A549 (cell line): ENCODE data around the gene MYO1B. TPM values are rescaled to one million over a fixed set of nuclear protein-coding genes. Genes with fewer than 3 reads are reported as not detected.
A peak's percentile ranks its signal among the peaks of the same experiment; 100 is the strongest.

Source experiments
- ATAC-seq, 2 experiments: fragments of 200-7000 bp in 1 of 2; fragments of >200 bp in 1 of 2; cut with Nextera tagmentation in 1 of 2; cut with Tn5 transposase in 1 of 2; 3 replicates each; pipeline versions ENCODE4 v1.8.0 to v1.9.1; 2018 to 2020; ENCODE audit warnings: mild to moderate bottlenecking in 1 of 2, moderate library complexity in 1 of 2
- CTCF ChIA-PET: fragments of 300-600 bp; sonication (Branson Sonifier 250); formaldehyde crosslinking; extraction: SDS; loops from one replicate; lab custom pipeline; 2021; ENCODE audit warnings: antibody characterized with exemption, inconsistent platforms; lab: Yijun Ruan, JAX
- POLR2A ChIA-PET: fragments of 350-600 bp; formaldehyde crosslinking; extraction: SDS; loops from one replicate; lab custom pipeline; 2021; ENCODE audit warnings: antibody characterized with exemption, inconsistent platforms; lab: Yijun Ruan, JAX
- DNase-seq, 2 experiments: peaks; one replicate each; pipeline versions ENCODE4 v3.0.0 to v3.0.0-alpha.2; 2011 to 2016; ENCODE audit warnings: low read depth in 1 of 2, low spot score in 1 of 2
- FAIRE-seq: peaks from 2 replicates; lab custom pipeline; 2011; peaks lifted over from hg19 to GRCh38; lab: Jason Lieb, UNC
- H3K27ac ChIP-seq, 2 experiments: fragments of >200 bp; sonication (Bioruptor Twin); formaldehyde crosslinking; 3 replicates each; pipeline ENCODE4 v1.5.1; 2016 to 2017
- H3K4me1 ChIP-seq: fragments of >200 bp; sonication (Bioruptor Twin); formaldehyde crosslinking; 3 replicates; pipeline ENCODE4 v1.6.1; 2016
- H3K4me2 ChIP-seq: fragments of >200 bp; sonication (Bioruptor Twin); formaldehyde crosslinking; 3 replicates; pipeline ENCODE4 v1.6.1; 2016
- H3K4me3 ChIP-seq: fragments of >200 bp; sonication (Bioruptor Twin); formaldehyde crosslinking; 3 replicates; pipeline ENCODE4 v1.5.1; 2016
- H3K9me3 ChIP-seq: fragments of >200 bp; sonication (Bioruptor Twin); formaldehyde crosslinking; 3 replicates; pipeline ENCODE4 v1.6.1; 2016
- BHLHE40 ChIP-seq: IDR thresholded peaks from 2 replicates; pipeline ENCODE4 v1.6.1; 2012; ENCODE audit warnings: low read depth, low read length, inconsistent platforms
- CBX8 ChIP-seq: fragments of 200-600 bp; sonication (generic); IDR thresholded peaks from 2 replicates; pipeline ENCODE4 v1.6.1; 2016
- CEBPB ChIP-seq, 2 experiments: fragments of >200 bp in 1 of 2; sonication (Bioruptor Twin) in 1 of 2; formaldehyde crosslinking in 1 of 2; IDR thresholded peaks; 2 replicates each; pipeline ENCODE4 v1.6.1; 2012 to 2016
- CHD2 ChIP-seq: fragments of 150-350 bp; IDR thresholded peaks from 2 replicates; pipeline ENCODE4 v1.6.1; 2014; ENCODE audit warnings: low read length; ENCODE audit not compliant: partially characterized antibody
- E2F6 ChIP-seq: IDR thresholded peaks from 2 replicates; pipeline ENCODE4 v1.6.1; 2012; ENCODE audit warnings: low read depth, borderline replicate concordance
- ELK1 ChIP-seq: fragments of 150-350 bp; IDR thresholded peaks from 2 replicates; pipeline ENCODE4 v1.6.1; 2014; ENCODE audit warnings: low read depth, mild to moderate bottlenecking, low read length
- ESRRA ChIP-seq: fragments of 150-350 bp; IDR thresholded peaks from 2 replicates; pipeline ENCODE4 v1.6.1; 2014; ENCODE audit warnings: mild to moderate bottlenecking, low read length, borderline replicate concordance
- FOXS1 ChIP-seq: fragments of 250-450 bp; sonication (Bioruptor Pico); IDR thresholded peaks from 2 replicates; pipeline ENCODE4 v1.5.0; 2020; ENCODE audit warnings: mild to moderate bottlenecking, moderate library complexity
- HEYL ChIP-seq: fragments of 250-450 bp; sonication (Bioruptor Pico); IDR thresholded peaks from 2 replicates; pipeline ENCODE4 v1.8.0; 2021; ENCODE audit warnings: mild to moderate bottlenecking, moderate library complexity
- HOXB13 ChIP-seq: fragments of 250-450 bp; sonication (Bioruptor Pico); IDR thresholded peaks from 2 replicates; pipeline ENCODE4 v1.5.0; 2020; ENCODE audit warnings: low read depth, mild to moderate bottlenecking, moderate library complexity
- KDM1A ChIP-seq: fragments of 200-600 bp; sonication (generic); IDR thresholded peaks from 2 replicates; pipeline ENCODE4 v1.6.1; 2016; ENCODE audit warnings: low read depth, mild to moderate bottlenecking
- MAFK ChIP-seq: fragments of 450-650 bp; IDR thresholded peaks from 2 replicates; pipeline ENCODE4 v1.6.1; 2014; ENCODE audit not compliant: partially characterized antibody
- MAZ ChIP-seq: fragments of 150-350 bp; IDR thresholded peaks from 2 replicates; pipeline ENCODE4 v1.6.1; 2014; ENCODE audit warnings: antibody characterized with exemption, low read depth, low read length, borderline replicate concordance
- MYC ChIP-seq: IDR thresholded peaks from 2 replicates; pipeline ENCODE4 v1.6.1; 2012; ENCODE audit warnings: mild to moderate bottlenecking, inconsistent platforms, low read length, improper control_type of control experiment, borderline replicate concordance
- PHF8 ChIP-seq: fragments of 200-600 bp; sonication (generic); IDR thresholded peaks from 2 replicates; pipeline ENCODE4 v1.6.1; 2016; ENCODE audit warnings: low read depth, mild to moderate bottlenecking, antibody characterized with exemption, moderate library complexity, borderline replicate concordance
- POLR2A ChIP-seq: IDR thresholded peaks from 2 replicates; pipeline ENCODE4 v1.6.1; 2012; ENCODE audit warnings: mild to moderate bottlenecking, low read length
- RAD21 ChIP-seq, 2 experiments: fragments of >200 bp in 1 of 2; sonication (Bioruptor Twin) in 1 of 2; formaldehyde crosslinking in 1 of 2; IDR thresholded peaks in 1 of 2; conservative IDR thresholded peaks in 1 of 2; 2 replicates in 1 of 2; 3 replicates in 1 of 2; pipeline ENCODE4 v1.6.1; 2012 to 2018; ENCODE audit warnings: inconsistent platforms in 1 of 2
- REST ChIP-seq: fragments of 200-600 bp; sonication (generic); IDR thresholded peaks from 2 replicates; pipeline ENCODE4 v1.6.1; 2016; ENCODE audit warnings: antibody characterized with exemption, mild to moderate bottlenecking, moderate library complexity
- SMC3 ChIP-seq: fragments of >200 bp; sonication (Bioruptor Twin); formaldehyde crosslinking; IDR thresholded peaks from 3 replicates; pipeline ENCODE4 v1.6.1; 2018; ENCODE audit warnings: inconsistent platforms
- SREBF2 ChIP-seq: fragments of 450-650 bp; IDR thresholded peaks from 2 replicates; pipeline ENCODE4 v1.6.1; 2014; ENCODE audit warnings: mild to moderate bottlenecking, moderate library complexity
- USF2 ChIP-seq: fragments of 450-650 bp; IDR thresholded peaks from 2 replicates; pipeline ENCODE4 v1.6.1; 2014; ENCODE audit warnings: antibody characterized with exemption
- ZFP36 ChIP-seq: fragments of 450-650 bp; IDR thresholded peaks from 2 replicates; pipeline ENCODE4 v1.6.1; 2014; ENCODE audit warnings: borderline replicate concordance; ENCODE audit not compliant: partially characterized antibody
- WGBS: methylation state at CpG from one replicate; pipeline ENCODE4 v1.1.6; 2017; ENCODE audit errors: missing lambda C conversion rate; 5-methylcytosine and 5-hydroxymethylcytosine counted together
- polyA plus RNA-seq, 4 experiments: library from polyadenylated mRNA; depleted of rRNA in 3 of 4; stranded (reverse); fragments of >200 nt; fragmentation: RNase III in 1 of 4; extraction: RNeasy Plus Mini Kit Qiagen cat#74134 plus additional on column Dnase treatment in 1 of 4; gene quantifications; 2 replicates in 3 of 4; 3 replicates in 1 of 4; pipeline ENCODE4 v1.2.3, GENCODE V29; 2011 to 2017

MYO1B gene
- polyA plus RNA-seq, 2 of the 4 experiments (the other 2 are of a cell fraction), result 77.7 to 159 TPM

- no peak for TF ChIP-seq E2F6
These were observed 42.6 kb downstream of the MYO1B start (continued) for GRCh38 chr2:191287820-191288219.

GRCh38 chr2:191289049-191289448 is 43.8 kb downstream of the MYO1B start:
- ChIA-PET CTCF (no interaction called here), POLR2A (no interaction called here)
- no peak for ATAC-seq

GRCh38 chr2:191291471-191291870 is 46.3 kb downstream of the MYO1B start:
- DNase-seq (no peak), FAIRE-seq (no peak), ATAC-seq (peak in 1 of 2 experiments; percentile 20; a peak in 2 of 6 replicates)
- no peak overlapping the region for H3K4me3 ChIP-seq
- H3K27ac ChIP-seq, result no peak overlapping the region
- ChIA-PET POLR2A (no interaction called here), CTCF (interaction anchor here (0.6 to 1.3 kb wide), 2 partner anchors 8 to 676 kb away, joined by 3 to 4 read pairs; no protein-coding TSS in a partner anchor)
- H3K4me1 ChIP-seq, result peaks cover 32% of the 10 kb centered on the region
- peak overlapping the region; percentile 26; the same call in 2 of the 3 replicates for H3K4me2 ChIP-seq
- H3K9me3 ChIP-seq, result no peaks in the 10 kb centered on the region
- WGBS, result 50% methylated on average over 2 of the region's 2 CpGs
- 0 out of 4 replicates have a peak, but pooled peaks of 1 of the 2 experiments have one; percentile 12 for TF ChIP-seq CEBPB (IDR thresholded peaks at IDR 0.05)
- no peak for TF ChIP-seq HEYL (CRISPR knock-in tag)

More at GRCh38 chr2:191289049-191289448, 43.8 kb downstream of the MYO1B start:
- H3K4me1 ChIP-seq, result peaks cover 21% of the 10 kb centered on the region
- DNase-seq, result no peak
- 78% methylated on average over 7 of the region's 7 CpGs for WGBS
- H3K27ac ChIP-seq, result no peak overlapping the region
- TF ChIP-seq MYC (no peak), SREBF2 (no peak), ELK1 (no peak)
- TF ChIP-seq, all 56 proteins: peak for 0
- Histone ChIP-seq H3K4me2 (no peak overlapping the region), H3K9me3 (no peaks in the 10 kb centered on the region), H3K4me3 (no peak overlapping the region)
- no peak for FAIRE-seq

- no peak overlapping the region for H3K4me3 ChIP-seq
- H3K4me2 ChIP-seq, result no peak overlapping the region
- FAIRE-seq (no peak), ATAC-seq (peak in 1 of 2 experiments; percentile 26; a peak in 1 of 6 replicates), DNase-seq (no peak)
- POLR2A ChIA-PET, result no interaction called here
- CTCF ChIA-PET, result no interaction called here
- no peak overlapping the region for H3K27ac ChIP-seq
- peaks cover 39% of the 10 kb centered on the region for H3K4me1 ChIP-seq
- no peaks in the 10 kb centered on the region for H3K9me3 ChIP-seq
- no peak for TF ChIP-seq MAFK
- TF ChIP-seq USF2, result no peak
- no peak for TF ChIP-seq PHF8
- no peak for TF ChIP-seq CBX8
- TF ChIP-seq FOXS1 (CRISPR knock-in tag), result no peak
- no peak for TF ChIP-seq REST
- no peak for TF ChIP-seq SMC3
- TF ChIP-seq MAZ, result no peak
- no peak for TF ChIP-seq BHLHE40
- TF ChIP-seq KDM1A, result no peak
- TF ChIP-seq ZFP36, result no peak
- TF ChIP-seq RAD21 (conservative IDR thresholded peaks at IDR 0.05 in 1 of 2, IDR thresholded peaks at IDR 0.05 in 1 of 2), result no peak
- no peak for TF ChIP-seq HOXB13 (CRISPR knock-in tag)
- no peak for TF ChIP-seq CHD2
- no peak for TF ChIP-seq ESRRA
- no peak for TF ChIP-seq POLR2A
These were observed 47.7 kb downstream of the MYO1B start for GRCh38 chr2:191292869-191293268.
